ENCODE measurements around the gene RTP5.

Gene RTP5

GRCh38 chr2:241870081-241870541 lies 582 bp downstream of the RTP5 start:
- DNase-seq, result peak in 2 of 56 donors; percentile 33 to 35

- no peak for DNase-seq
These were observed 1.3 kb downstream of the RTP5 start for GRCh38 chr2:241870611-241871537.

DNA sequence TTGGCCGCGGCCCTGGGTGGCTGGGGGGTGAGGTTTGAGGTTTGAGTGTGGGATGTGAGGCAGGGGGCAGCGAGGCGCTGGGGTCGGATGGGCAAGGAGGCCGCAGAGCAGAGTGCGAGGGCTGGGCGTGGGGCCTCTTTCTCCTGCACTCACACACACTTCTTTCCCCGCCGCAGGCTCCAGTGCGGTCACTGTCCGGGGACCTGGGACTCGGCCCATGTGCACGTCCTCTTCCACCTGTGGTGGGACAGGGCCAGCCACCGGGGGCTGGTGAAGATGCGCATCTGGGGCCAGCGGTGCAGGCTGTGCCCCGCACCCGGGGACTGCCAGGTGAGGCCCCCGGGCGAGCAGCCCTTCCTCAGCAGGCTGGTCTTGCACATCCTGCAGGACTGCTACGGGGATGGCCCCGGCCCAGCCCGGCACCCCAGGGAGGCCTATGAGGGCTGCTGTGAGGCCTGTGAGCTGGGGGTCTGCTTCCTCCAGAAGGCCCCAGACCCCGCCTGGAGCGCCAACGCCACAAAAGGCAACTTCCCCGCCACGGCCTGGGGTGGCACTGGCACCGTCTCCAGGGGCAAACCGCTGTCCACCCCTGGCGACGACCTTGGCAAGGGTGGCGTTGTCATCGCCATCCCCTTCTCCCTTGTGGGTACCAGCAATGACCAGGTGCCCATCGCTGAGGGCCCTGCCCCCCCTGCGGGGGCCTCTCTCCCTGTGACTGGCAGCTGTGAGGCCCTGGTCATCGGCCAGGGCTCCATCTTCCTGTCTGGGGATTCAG lies 2.2 kb downstream of the RTP5 start:
- DNase-seq, result no peak

- no peak for DNase-seq
These were observed 2.7 kb downstream of the RTP5 start for GRCh38 chr2:241872313-241872642.

DNA sequence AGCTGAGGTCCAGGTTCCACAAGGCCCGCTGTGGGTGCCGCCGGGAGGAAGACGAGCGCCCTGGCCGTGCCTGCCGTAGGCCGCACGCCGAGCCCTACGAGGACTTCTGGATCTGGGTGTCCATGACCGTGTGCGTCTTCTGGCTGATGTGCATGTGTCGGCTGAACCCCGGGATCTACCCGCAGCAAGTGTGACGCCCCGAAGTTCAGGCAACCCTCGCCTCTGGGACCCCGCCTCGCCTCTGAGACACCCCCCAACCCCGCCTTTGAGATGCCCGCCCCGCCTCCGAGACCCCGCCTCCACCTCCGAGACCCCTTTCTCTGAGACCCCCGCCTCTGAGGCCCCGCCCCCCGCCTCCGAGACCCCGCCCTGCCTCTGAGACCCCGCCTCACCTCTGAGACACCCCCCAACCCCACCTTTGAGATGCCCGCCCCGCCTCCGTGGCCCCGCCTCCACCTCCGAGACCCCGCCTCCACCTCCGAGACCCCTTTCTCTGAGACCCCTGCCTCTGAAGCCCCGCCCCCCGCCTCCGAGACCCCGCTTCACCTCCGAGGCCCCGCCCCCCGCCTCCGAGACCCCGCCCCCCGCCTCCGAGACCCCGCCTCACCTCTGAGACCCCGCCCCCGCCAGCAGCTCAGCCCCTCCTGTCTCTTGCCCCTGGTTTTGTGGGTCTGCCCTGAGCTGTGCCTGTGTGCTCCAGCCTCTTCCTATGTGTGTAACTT lies 3.7 kb downstream of the RTP5 start:
- DNase-seq, result no peak

DNA sequence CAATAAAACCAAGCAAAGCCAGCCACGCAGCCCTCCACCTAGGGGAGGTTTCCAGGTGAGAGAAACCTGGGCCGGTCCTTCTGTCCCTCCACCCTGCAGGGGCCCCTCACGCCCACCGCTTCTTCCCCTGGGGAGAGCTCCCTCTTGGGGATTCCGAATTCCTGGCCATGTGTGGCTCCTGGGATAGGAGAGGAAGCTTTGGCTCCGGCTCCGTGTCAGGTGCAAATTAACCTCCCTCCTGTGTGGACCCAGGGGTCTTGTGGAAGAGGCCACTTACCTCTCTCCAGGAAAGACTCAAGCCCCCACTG lies 4.2 kb downstream of the RTP5 start:
- DNase-seq, result no peak

DNA sequence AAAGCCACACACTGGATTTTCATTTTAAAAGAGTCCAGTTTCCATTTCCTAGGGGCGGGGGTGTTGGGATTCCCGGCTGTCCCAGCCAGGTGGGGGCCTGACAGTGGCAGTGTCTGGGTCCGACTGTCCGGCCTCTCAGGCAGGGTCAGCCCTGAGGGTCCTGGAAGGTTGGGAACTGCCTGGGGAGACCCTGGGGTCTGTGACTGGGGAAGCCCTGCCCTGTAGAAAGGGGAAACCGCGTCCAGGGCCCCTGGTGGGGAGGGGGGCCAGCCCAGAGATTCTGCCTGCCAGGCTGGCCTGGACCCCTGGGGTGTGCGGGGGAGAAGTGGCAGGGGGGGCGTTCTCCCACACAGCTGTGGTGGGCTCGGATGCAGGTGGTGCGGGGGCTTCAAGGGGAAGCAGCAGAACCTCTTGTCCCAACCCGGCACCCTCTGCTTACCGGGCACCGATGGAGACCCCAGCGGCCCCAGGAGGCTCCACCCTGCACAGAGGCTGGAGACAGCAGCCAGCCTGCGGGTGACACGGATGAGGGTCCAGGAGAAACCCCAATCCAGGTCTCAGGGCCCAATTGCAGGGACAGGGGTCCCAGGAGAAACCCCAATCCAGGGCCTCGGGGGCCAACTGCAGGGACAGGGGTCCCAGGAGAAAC lies 4.9 kb downstream of the RTP5 start:
- DNase-seq, result no peak

GRCh38 chr2:241875754-241876527 lies 6.4 kb downstream of the RTP5 start:
- DNase-seq, result peak in 1 of 56 donors; percentile 32

DNA sequence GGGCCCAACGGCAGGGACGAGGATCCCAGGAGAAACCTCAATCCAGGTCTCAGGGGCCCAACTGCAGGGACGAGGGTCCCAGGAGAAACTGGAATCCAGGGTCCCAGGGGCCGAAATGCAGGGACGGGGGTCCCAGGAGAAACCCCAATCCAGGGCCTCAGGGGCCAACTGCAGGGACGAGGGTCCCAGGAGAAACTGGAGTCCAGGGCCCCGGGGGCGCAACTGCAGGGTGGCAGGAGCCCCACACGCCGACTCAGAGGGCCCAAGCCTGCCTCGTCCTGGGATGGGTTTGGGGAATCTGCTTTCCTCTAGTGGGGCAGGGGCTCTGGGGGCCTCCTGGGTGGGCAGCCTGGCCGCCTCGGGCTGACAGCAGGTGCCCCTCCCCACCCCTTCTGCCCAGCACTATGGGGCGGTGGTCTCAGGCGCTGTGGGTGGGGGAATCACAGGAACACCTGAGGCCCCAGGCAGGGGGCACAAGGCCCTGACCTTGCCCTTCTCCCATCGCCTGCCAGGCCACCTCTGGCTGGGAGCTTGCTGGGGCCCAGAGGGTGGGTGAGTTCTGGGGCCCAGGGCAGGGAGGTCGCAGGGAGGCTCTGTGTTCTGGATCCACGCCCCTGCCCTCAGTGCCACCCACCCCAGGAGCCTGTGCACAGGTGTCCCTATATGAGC lies 7.1 kb downstream of the RTP5 start:
- no peak for DNase-seq

DNA sequence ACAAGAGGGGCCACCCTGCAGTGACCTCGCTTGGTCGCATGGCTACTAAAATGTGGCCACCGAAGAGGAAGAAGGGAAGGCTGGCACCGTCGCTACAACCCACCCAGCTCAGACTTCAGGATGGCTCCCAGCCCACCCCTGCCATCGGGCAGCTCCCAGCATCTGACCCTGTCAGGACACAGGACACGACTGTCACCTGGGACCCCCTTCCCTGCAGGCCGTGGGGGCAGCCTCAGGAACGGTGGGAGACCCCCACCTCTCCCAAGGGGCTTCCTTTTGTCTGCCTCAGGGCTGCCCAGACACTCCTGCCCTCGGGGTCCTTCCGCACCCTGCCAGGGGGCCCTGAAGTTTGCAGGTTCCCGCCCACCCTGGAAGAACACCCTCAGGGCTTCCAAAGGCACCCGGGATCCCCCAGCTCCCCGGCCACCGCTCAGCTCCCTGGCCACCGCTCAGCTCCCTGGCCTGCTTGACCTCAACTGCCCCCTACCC lies 7.7 kb downstream of the RTP5 start:
- DNase-seq, result no peak

DNA sequence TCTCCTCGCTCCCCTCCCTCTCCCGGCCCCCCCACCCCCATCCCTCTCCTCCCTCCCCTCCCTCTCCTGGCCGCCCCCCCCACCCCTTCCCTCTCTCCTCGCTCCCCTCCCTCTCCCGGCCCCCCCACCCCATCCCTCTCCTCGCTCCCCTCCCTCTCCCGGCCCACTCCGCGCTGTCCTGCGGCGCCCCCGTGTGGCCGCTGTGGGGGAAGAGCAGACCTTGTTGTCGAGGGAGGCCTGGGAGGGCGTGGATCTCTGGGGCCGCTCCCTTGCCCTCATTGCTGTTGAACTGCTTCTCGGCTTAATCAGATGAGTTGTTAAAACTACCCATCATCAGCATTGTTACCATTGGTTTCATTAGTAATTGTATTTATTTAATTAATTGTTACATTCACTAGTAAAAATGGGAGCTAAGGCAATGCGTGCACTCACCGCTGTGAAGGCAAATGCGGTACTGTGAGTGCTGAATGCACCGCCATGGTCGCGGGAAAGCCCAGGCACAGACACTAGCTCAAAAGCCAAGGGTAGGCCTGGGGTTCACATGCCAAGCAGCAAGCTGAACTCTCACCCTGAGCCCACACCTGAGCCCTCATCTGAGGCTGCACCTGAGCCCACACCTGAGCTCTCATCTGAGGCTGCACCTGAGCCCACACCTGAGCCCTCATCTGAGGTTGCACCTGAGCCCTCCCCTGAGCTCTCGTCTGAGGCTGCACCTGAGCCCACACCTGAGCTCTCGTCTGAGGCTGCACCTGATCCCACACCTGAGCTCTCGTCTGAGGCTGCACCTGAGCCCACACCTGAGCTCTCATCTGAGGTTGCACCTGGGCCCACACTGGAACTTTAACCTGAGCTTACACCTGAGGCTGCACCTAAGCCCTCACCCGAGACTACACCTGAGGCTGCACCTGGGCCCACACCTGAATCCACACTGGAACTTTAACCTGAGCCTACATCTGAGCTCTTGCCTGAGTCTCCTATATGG lies 8.8 kb downstream of the RTP5 start:
- peak in 41 of 56 donors; percentile 22 to 89 (median 45) for DNase-seq

GRCh38 chr2:241879326-241879725 lies 9.8 kb downstream of the RTP5 start:
- no peak for DNase-seq

DNA sequence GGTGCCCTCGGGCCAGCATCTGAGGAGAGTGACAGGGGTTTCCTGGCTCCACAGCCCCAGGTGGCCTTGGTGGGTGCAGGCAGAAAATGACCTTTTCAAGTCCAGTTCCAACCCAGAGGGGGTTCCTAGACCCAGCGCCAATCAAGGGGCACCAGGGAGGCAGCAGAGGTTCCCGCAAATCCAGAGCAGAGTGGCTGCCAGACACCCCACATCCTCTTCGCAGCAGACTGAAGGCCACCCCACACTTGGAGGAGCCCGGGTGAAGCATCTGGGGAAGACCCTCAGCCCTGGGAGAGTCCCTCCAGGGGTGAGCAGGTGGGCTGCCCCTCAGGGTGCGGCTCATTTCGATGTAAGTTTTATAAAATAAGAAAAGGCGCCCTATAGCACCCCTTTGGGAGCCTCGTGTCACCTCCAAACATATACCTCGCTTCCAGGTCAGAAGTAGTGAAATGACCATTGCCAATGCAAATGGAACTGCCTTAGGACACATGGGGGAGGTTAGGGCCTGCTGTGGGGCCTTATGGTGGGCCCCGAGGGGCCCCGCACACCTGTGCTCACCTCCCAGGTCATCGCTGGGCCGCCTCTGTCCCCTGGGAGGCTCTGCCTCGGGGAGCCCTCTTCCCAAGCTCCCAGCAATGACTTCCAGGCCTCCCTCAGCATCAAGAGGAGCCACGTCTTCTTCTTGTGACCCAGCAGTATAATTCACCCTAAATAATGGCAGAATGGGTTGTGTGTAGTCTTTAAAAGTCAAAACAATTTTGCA lies 11.0 kb downstream of the RTP5 start:
- no peak for DNase-seq

- peak in 4 of 56 donors; percentile 35 to 62 (median 41) for DNase-seq
These were observed 12.6 kb downstream of the RTP5 start for GRCh38 chr2:241882091-241882625.

DNA sequence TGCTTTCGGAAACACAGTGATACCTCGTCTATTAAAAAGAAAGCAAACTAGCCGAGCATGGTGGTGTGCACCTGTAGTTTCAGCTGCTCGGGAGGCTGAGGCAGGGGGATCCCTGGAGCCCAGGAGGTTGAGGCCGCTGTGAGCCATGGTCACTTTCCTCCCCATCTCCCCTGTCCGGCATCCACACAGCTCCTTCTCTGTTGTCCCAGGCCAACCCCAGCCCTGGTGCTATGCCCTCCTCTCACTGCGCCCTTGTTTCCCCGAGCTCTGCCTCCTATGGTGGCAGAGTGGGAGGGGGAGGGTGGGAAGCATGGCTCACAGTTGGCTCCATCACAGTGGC lies 15.4 kb downstream of the RTP5 start:
- DNase-seq, result no peak

GRCh38 chr2:241885291-241885945 lies 15.9 kb downstream of the RTP5 start:
- DNase-seq, result no peak
